Measurements from ENCODE around the gene WSB1. TPM values are rescaled to one million over a fixed set of nuclear protein-coding genes. Genes with fewer than 3 reads are reported as not detected.

Gene WSB1
- total and polyA plus RNA-seq, 2 donors (not counting 1 experiment from before 2014, with no cell fraction given): 123 to 217 TPM

GRCh38 chr17:27349540-27350021 is 55.7 kb downstream of the WSB1 start:
- peak overlapping the region; percentile 79 for H2AFZ ChIP-seq (ENCODE audit: insufficient read depth, low read depth, low read length, poor library complexity, severe bottlenecking)
- POLR2A ChIA-PET: interaction anchor here (0.5 to 1.1 kb wide), 3 partner anchors 53 to 398 kb away, joined by 3 to 7 read pairs (median 3); no protein-coding TSS in a partner anchor
- peaks cover 0 to 6% (median 0%) of the 10 kb centered on the region in 4 experiments for H3K27me3 ChIP-seq (replicated peaks in 1 of 4; ENCODE audit: control extremely low read depth in 1 of 4, control insufficient read depth in 3 of 4, insufficient read depth in 4 of 4, low read length in 3 of 4)
- H3K27ac Mint-ChIP-seq: no peak overlapping the region
- H3K4me2 ChIP-seq (replicated peaks; ENCODE audit: low read depth, low read length, poor library complexity, severe bottlenecking): peak overlapping the region; percentile 85
- peak overlapping the region; percentile 50 for H3K4me3 Mint-ChIP-seq
- DNase-seq: no peak
- H4K20me1 ChIP-seq (ENCODE audit: control insufficient read depth, insufficient read depth, low read length, poor library complexity, severe bottlenecking): no peaks in the 10 kb centered on the region
- ATAC-seq (ENCODE audit: low read depth): no peak
- 80% methylated on average over 34 of the region's 34 CpGs for WGBS (ENCODE audit: insufficient coverage)
- H3K36me3 ChIP-seq (replicated peaks in 1 of 2; ENCODE audit: control extremely low read depth in 1 of 2, control insufficient read depth in 1 of 2, extremely low read depth in 1 of 2, insufficient read depth in 2 of 2, low read length in 1 of 2): no peaks in the 10 kb centered on the region
- peaks cover 18 to 19% of the 10 kb centered on the region in 2 donors for H3K4me1 ChIP-seq (ENCODE audit: control insufficient read depth in 2 of 2, insufficient read depth in 2 of 2, low read length in 2 of 2)
- H3K27me3 Mint-ChIP-seq: no peaks in the 10 kb centered on the region
- CTCF ChIA-PET: interaction anchor here (0.8 to 13.4 kb wide), 10 partner anchors 9 to 303 kb away, joined by 3 to 170 read pairs (median 5); no protein-coding TSS in a partner anchor
- H3K79me2 ChIP-seq (ENCODE audit: control insufficient read depth, insufficient read depth, low read length): no peaks in the 10 kb centered on the region
- no peaks in the 10 kb centered on the region for H3K9me3 ChIP-seq (ENCODE audit: control extremely low read depth in 1 of 3, control insufficient read depth in 2 of 3, insufficient read depth in 1 of 3, low read length in 2 of 3)
- H3K9ac ChIP-seq (ENCODE audit: low read length): peak overlapping the region; percentile 58
- H3K4me1 Mint-ChIP-seq: peaks cover 37% of the 10 kb centered on the region
- TF ChIP-seq EZH2 (IDR thresholded peaks at IDR 0.05; ENCODE audit: borderline replicate concordance, insufficient read depth, low read depth, low read length, poor library complexity, severe bottlenecking): no peak
- TF ChIP-seq CTCF (IDR thresholded peaks at IDR 0.05): no peak
- H3K9me3 Mint-ChIP-seq (ENCODE audit: insufficient read depth): no peaks in the 10 kb centered on the region
- H3K27ac ChIP-seq (ENCODE audit: low read length in 2 of 2): peak overlapping the region in 1 of 2 donors; percentile 49
- peak overlapping the region in 3 of 5 experiments; percentile 49 to 64 (median 57) for H3K4me3 ChIP-seq (ENCODE audit: control extremely low read depth in 1 of 5, extremely low read depth in 1 of 5, insufficient read depth in 1 of 5, low read depth in 2 of 5, low read length in 4 of 5)
- intact Hi-C loops (cut with micrococcal nuclease): loop anchor here (1.0 to 5.0 kb wide), 7 partner anchors 17 to 988 kb away; partner anchors contain the start of genes IFT20, KSR1 and TNFAIP1

- Histone ChIP-seq H3K79me2 (ENCODE audit: control insufficient read depth, insufficient read depth, low read length) (no peaks in the 10 kb centered on the region), H3K4me1 (ENCODE audit: control insufficient read depth in 2 of 2, insufficient read depth in 2 of 2, low read length in 2 of 2) (peaks cover 18 to 21% of the 10 kb centered on the region in 2 donors), H4K20me1 (ENCODE audit: control insufficient read depth, insufficient read depth, low read length, poor library complexity, severe bottlenecking) (no peaks in the 10 kb centered on the region), H3K27me3 (replicated peaks in 1 of 4; ENCODE audit: control extremely low read depth in 1 of 4, control insufficient read depth in 3 of 4, insufficient read depth in 4 of 4, low read length in 3 of 4) (no peaks in the 10 kb centered on the region), H3K36me3 (replicated peaks in 1 of 2; ENCODE audit: control extremely low read depth in 1 of 2, control insufficient read depth in 1 of 2, extremely low read depth in 1 of 2, insufficient read depth in 2 of 2, low read length in 1 of 2) (no peaks in the 10 kb centered on the region), H2AFZ (ENCODE audit: insufficient read depth, low read depth, low read length, poor library complexity, severe bottlenecking) (no peak overlapping the region), H3K9ac (ENCODE audit: low read length) (no peak overlapping the region), H3K27ac (ENCODE audit: low read length in 2 of 2) (no peak overlapping the region), H3K4me3 (ENCODE audit: control extremely low read depth in 1 of 5, extremely low read depth in 1 of 5, insufficient read depth in 1 of 5, low read depth in 2 of 5, low read length in 4 of 5) (no peak overlapping the region), H3K9me3 (ENCODE audit: control extremely low read depth in 1 of 3, control insufficient read depth in 2 of 3, insufficient read depth in 1 of 3, low read length in 2 of 3) (no peaks in the 10 kb centered on the region), H3K4me2 (replicated peaks; ENCODE audit: low read depth, low read length, poor library complexity, severe bottlenecking) (no peak overlapping the region)
- POLR2A ChIA-PET: no interaction called here
- ATAC-seq (ENCODE audit: low read depth) (no peak), DNase-seq (no peak)
- peaks cover 28% of the 10 kb centered on the region for H3K4me1 Mint-ChIP-seq
- TF ChIP-seq CTCF (IDR thresholded peaks at IDR 0.05): no peak
- H3K9me3 Mint-ChIP-seq (ENCODE audit: insufficient read depth): no peaks in the 10 kb centered on the region
- H3K27ac Mint-ChIP-seq: peak overlapping the region; percentile 85
- H3K27me3 Mint-ChIP-seq: no peaks in the 10 kb centered on the region
- H3K4me3 Mint-ChIP-seq: peak overlapping the region; percentile 39
- intact Hi-C loops (cut with micrococcal nuclease): loop anchor here (5.0 kb wide), 4 partner anchors 106 to 986 kb away; partner anchors contain the start of genes IFT20, KSR1 and TNFAIP1
- CTCF ChIA-PET: interaction anchor here (0.5 to 13.4 kb wide), 9 partner anchors 19 to 303 kb away, joined by 3 to 170 read pairs (median 4); no protein-coding TSS in a partner anchor
- WGBS (ENCODE audit: insufficient coverage): 100% methylated on average over 1 of the region's 2 CpGs
These were observed 57.8 kb downstream of the WSB1 start for GRCh38 chr17:27351759-27352158.

Data from B cell (primary cell).